Measurements from ENCODE around the gene VAMP1. TPM values are rescaled to one million over a fixed set of nuclear protein-coding genes. Genes with fewer than 3 reads are reported as not detected.

The VAMP1 gene
- total and polyA plus RNA-seq, 2 donors = 8.9 to 17.2 TPM

DNA sequence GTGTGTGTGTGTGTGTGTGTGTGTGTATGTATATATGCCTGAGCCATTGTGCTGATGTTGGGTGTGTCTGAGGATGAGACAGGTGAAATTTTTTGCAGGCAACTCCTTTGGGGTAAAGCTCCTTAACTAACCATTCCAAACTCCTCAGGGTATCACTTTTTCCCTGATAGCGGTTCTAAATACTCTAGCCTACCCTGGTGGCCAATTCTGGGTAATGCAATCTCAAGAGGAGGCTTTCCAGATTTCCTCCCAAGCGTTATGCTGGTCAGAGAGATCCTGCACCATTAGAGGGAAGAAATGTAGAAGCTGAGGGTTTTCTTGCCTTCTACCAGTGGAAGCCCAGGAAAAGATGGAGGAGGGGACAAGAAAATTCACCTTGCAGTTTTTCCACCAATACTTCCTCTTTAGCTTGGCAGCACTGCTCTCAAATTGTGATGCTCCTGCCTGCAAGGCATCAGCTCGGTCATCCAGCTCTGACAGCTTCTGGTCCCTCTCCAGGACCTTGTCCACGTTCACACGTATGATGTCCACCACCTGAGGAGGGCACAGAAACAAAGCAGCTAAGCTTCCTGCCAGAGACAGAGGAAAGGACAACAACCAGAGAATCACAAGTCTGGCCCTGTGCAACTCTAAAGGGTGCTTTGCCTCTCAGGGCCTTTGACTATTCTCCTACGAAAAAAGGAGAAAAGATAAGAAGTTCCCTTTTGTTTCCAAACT lies 4.9 kb downstream of the VAMP1 start:
- 70% methylated on average over 6 of the region's 6 CpGs for WGBS
- Histone ChIP-seq H3K9me3 (ENCODE audit: control insufficient read depth in 2 of 2, insufficient read depth in 1 of 2, low read length in 1 of 2) (peaks cover 0 to 4% of the 10 kb centered on the region in 2 donors), H3K27me3 (ENCODE audit: control insufficient read depth in 2 of 2, insufficient read depth in 1 of 2, low read length in 1 of 2) (no peaks in the 10 kb centered on the region), H3K4me3 (ENCODE audit: low read length in 2 of 2) (no peak overlapping the region), H3K27ac (ENCODE audit: low read depth in 1 of 2, low read length in 1 of 2) (peak overlapping the region in 1 of 2 donors; percentile 49), H3K36me3 (ENCODE audit: control insufficient read depth in 2 of 2, insufficient read depth in 2 of 2, low read length in 1 of 2) (peaks cover 44 to 73% of the 10 kb centered on the region in 2 donors), H3K4me1 (ENCODE audit: control insufficient read depth in 2 of 2, insufficient read depth in 2 of 2, low read length in 2 of 2) (peaks cover 56 to 75% of the 10 kb centered on the region in 2 donors)
- DNase-seq (ENCODE audit: low read depth in 6 of 9, low spot score in 9 of 9) = peak in 3 of 9 donors; percentile 56 to 82 (median 68)

DNA sequence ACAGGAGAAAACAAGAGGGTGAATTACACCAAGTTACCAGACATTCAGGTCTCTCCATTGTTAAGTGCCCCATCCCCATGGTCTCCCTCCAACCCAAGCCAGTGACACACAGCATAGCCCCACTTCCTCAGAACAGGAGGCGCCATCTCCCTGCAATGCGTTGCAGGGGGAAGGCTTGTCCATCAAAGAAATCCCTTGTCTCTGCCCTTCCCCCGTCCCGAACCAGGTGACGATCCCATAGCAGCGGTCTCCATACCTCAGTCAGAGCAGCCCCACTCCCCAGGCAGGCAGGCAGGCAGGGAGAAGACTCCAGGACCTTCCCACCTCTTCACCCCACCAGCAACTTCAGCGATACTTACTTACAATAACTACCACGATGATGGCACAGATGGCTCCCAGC lies 5.9 kb downstream of the VAMP1 start:
- Histone ChIP-seq H3K4me3 (ENCODE audit: low read length in 2 of 2) (no peak overlapping the region), H3K4me1 (ENCODE audit: control insufficient read depth in 2 of 2, insufficient read depth in 2 of 2, low read length in 2 of 2) (peaks cover 53 to 78% of the 10 kb centered on the region in 2 donors), H3K27ac (ENCODE audit: low read depth in 1 of 2, low read length in 1 of 2) (peak overlapping the region; percentile 91 to 98), H3K9me3 (ENCODE audit: control insufficient read depth in 2 of 2, insufficient read depth in 1 of 2, low read length in 1 of 2) (peaks cover 0 to 4% of the 10 kb centered on the region in 2 donors), H3K36me3 (ENCODE audit: control insufficient read depth in 2 of 2, insufficient read depth in 2 of 2, low read length in 1 of 2) (peaks cover 49 to 84% of the 10 kb centered on the region in 2 donors), H3K27me3 (ENCODE audit: control insufficient read depth in 2 of 2, insufficient read depth in 1 of 2, low read length in 1 of 2) (no peaks in the 10 kb centered on the region)
- no peak for DNase-seq (ENCODE audit: low read depth in 6 of 9, low spot score in 9 of 9)
- WGBS = 96% methylated on average over 8 of the region's 8 CpGs

DNA sequence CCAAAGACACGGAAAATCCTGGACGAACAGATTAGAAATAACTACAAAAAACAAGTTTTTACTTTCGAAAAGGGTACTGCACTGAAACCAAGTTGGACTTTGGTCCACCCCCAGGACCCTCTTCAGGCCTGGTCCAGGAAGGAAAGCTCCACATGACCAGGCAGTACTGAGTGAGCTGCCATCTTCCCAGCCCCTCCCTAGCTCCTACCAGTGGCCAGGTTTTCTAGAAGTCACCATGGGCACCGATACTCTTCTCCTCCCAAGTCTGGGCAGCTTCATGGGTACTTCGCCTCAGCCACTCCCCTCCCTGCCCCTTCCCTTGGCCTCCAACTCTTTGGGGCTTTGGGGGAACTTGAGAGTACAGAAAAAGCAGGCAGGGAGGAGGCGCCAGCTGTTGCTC lies 6.6 kb downstream of the VAMP1 start:
- Histone ChIP-seq H3K4me1 (ENCODE audit: control insufficient read depth in 2 of 2, insufficient read depth in 2 of 2, low read length in 2 of 2) (peaks cover 47 to 76% of the 10 kb centered on the region in 2 donors), H3K4me3 (ENCODE audit: low read length in 2 of 2) (peak overlapping the region; percentile 8 to 31), H3K27ac (ENCODE audit: low read depth in 1 of 2, low read length in 1 of 2) (peak overlapping the region; percentile 91 to 98), H3K27me3 (ENCODE audit: control insufficient read depth in 2 of 2, insufficient read depth in 1 of 2, low read length in 1 of 2) (no peaks in the 10 kb centered on the region), H3K36me3 (ENCODE audit: control insufficient read depth in 2 of 2, insufficient read depth in 2 of 2, low read length in 1 of 2) (peaks cover 56 to 91% of the 10 kb centered on the region in 2 donors), H3K9me3 (ENCODE audit: control insufficient read depth in 2 of 2, insufficient read depth in 1 of 2, low read length in 1 of 2) (peaks cover 0 to 4% of the 10 kb centered on the region in 2 donors)
- WGBS = 97% methylated on average over 6 of the region's 6 CpGs
- no peak for DNase-seq (ENCODE audit: low read depth in 6 of 9, low spot score in 9 of 9)

- Histone ChIP-seq H3K27me3 (ENCODE audit: control insufficient read depth in 2 of 2, insufficient read depth in 1 of 2, low read length in 1 of 2) (no peaks in the 10 kb centered on the region), H3K36me3 (ENCODE audit: control insufficient read depth in 2 of 2, insufficient read depth in 2 of 2, low read length in 1 of 2) (peaks cover 62 to 93% of the 10 kb centered on the region in 2 donors), H3K9me3 (ENCODE audit: control insufficient read depth in 2 of 2, insufficient read depth in 1 of 2, low read length in 1 of 2) (peaks cover 0 to 4% of the 10 kb centered on the region in 2 donors), H3K4me1 (ENCODE audit: control insufficient read depth in 2 of 2, insufficient read depth in 2 of 2, low read length in 2 of 2) (peaks cover 46 to 80% of the 10 kb centered on the region in 2 donors), H3K4me3 (ENCODE audit: low read length in 2 of 2) (peak overlapping the region; percentile 8 to 31), H3K27ac (ENCODE audit: low read depth in 1 of 2, low read length in 1 of 2) (peak overlapping the region; percentile 91 to 98)
- 64% methylated on average over 7 of the region's 7 CpGs for WGBS
- peak in 3 of 9 donors; percentile 58 to 82 (median 61) for DNase-seq (ENCODE audit: low read depth in 6 of 9, low spot score in 9 of 9)
Measured at GRCh38 chr12:6463216-6463615, 7.3 kb downstream of the VAMP1 start.

- Histone ChIP-seq H3K27ac (ENCODE audit: low read depth in 1 of 2, low read length in 1 of 2) (peak overlapping the region; percentile 91 to 98), H3K4me3 (ENCODE audit: low read length in 2 of 2) (peak overlapping the region; percentile 5 to 31), H3K27me3 (ENCODE audit: control insufficient read depth in 2 of 2, insufficient read depth in 1 of 2, low read length in 1 of 2) (no peaks in the 10 kb centered on the region), H3K9me3 (ENCODE audit: control insufficient read depth in 2 of 2, insufficient read depth in 1 of 2, low read length in 1 of 2) (peaks cover 0 to 4% of the 10 kb centered on the region in 2 donors), H3K4me1 (ENCODE audit: control insufficient read depth in 2 of 2, insufficient read depth in 2 of 2, low read length in 2 of 2) (peaks cover 42 to 77% of the 10 kb centered on the region in 2 donors), H3K36me3 (ENCODE audit: control insufficient read depth in 2 of 2, insufficient read depth in 2 of 2, low read length in 1 of 2) (peaks cover 68 to 93% of the 10 kb centered on the region in 2 donors)
- no peak for DNase-seq (ENCODE audit: low read depth in 6 of 9, low spot score in 9 of 9)
- 87% methylated on average over 14 of the region's 14 CpGs for WGBS
Measured at GRCh38 chr12:6462234-6462995, 8.1 kb downstream of the VAMP1 start.

GRCh38 chr12:6461401-6462233 lies 8.9 kb downstream of the VAMP1 start:
- peaks cover 47 to 84% of the 10 kb centered on the region in 2 donors for H3K4me1 ChIP-seq (ENCODE audit: control insufficient read depth in 2 of 2, insufficient read depth in 2 of 2, low read length in 2 of 2)
- H3K27ac ChIP-seq (ENCODE audit: low read depth in 1 of 2, low read length in 1 of 2) = peak overlapping the region; percentile 91 to 98
- DNase-seq (ENCODE audit: low read depth in 6 of 9, low spot score in 9 of 9) = peak in 7 of 9 donors; percentile 67 to 94 (median 85)
- WGBS = 19% methylated on average over 15 of the region's 15 CpGs
- peaks cover 71 to 98% of the 10 kb centered on the region in 2 donors for H3K36me3 ChIP-seq (ENCODE audit: control insufficient read depth in 2 of 2, insufficient read depth in 2 of 2, low read length in 1 of 2)
- H3K9me3 ChIP-seq (ENCODE audit: control insufficient read depth in 2 of 2, insufficient read depth in 1 of 2, low read length in 1 of 2) = peaks cover 0 to 4% of the 10 kb centered on the region in 2 donors
- peak overlapping the region; percentile 22 to 31 for H3K4me3 ChIP-seq (ENCODE audit: low read length in 2 of 2)
- no peaks in the 10 kb centered on the region for H3K27me3 ChIP-seq (ENCODE audit: control insufficient read depth in 2 of 2, insufficient read depth in 1 of 2, low read length in 1 of 2)

- H3K4me3 ChIP-seq (ENCODE audit: low read length in 2 of 2) = peak overlapping the region; percentile 22 to 31
- DNase-seq (ENCODE audit: low read depth in 6 of 9, low spot score in 9 of 9) = peak in 3 of 9 donors; percentile 67 to 83 (median 67)
- H3K27me3 ChIP-seq (ENCODE audit: control insufficient read depth in 2 of 2, insufficient read depth in 1 of 2, low read length in 1 of 2) = no peaks in the 10 kb centered on the region
- H3K27ac ChIP-seq (ENCODE audit: low read depth in 1 of 2, low read length in 1 of 2) = peak overlapping the region; percentile 91 to 98
- peaks cover 0 to 4% of the 10 kb centered on the region in 2 donors for H3K9me3 ChIP-seq (ENCODE audit: control insufficient read depth in 2 of 2, insufficient read depth in 1 of 2, low read length in 1 of 2)
- peaks cover 47 to 79% of the 10 kb centered on the region in 2 donors for H3K4me1 ChIP-seq (ENCODE audit: control insufficient read depth in 2 of 2, insufficient read depth in 2 of 2, low read length in 2 of 2)
- peaks cover 64 to 93% of the 10 kb centered on the region in 2 donors for H3K36me3 ChIP-seq (ENCODE audit: control insufficient read depth in 2 of 2, insufficient read depth in 2 of 2, low read length in 1 of 2)
- WGBS = 67% methylated on average over 10 of the region's 10 CpGs
Measured at GRCh38 chr12:6460751-6461371, 9.6 kb downstream of the VAMP1 start.

DNA sequence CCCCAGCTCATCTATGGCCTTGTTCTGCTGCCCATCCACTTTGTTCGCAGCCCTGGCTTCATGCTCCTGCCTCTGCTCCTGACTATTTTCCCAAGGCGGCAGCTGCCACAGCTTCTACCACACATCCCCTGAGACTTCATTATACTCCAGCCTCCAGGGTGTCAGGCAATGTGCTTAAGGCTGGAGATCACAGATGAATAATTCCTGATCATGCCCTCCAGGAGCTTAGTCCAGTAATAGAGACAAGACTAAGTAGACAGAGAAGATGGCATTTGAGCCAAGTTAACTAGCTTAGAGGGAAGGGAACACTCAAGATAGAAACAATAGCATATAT lies 11.5 kb downstream of the VAMP1 start:
- Histone ChIP-seq H3K4me3 (ENCODE audit: low read length in 2 of 2) (no peak overlapping the region), H3K36me3 (ENCODE audit: control insufficient read depth in 2 of 2, insufficient read depth in 2 of 2, low read length in 1 of 2) (peaks cover 62 to 93% of the 10 kb centered on the region in 2 donors), H3K4me1 (ENCODE audit: control insufficient read depth in 2 of 2, insufficient read depth in 2 of 2, low read length in 2 of 2) (peaks cover 37 to 70% of the 10 kb centered on the region in 2 donors)

More for the DNA sequence above, 11.5 kb downstream of the VAMP1 start:
- H3K9me3 ChIP-seq (ENCODE audit: control insufficient read depth in 2 of 2, insufficient read depth in 1 of 2, low read length in 1 of 2) = no peaks in the 10 kb centered on the region
- DNase-seq (ENCODE audit: low read depth in 6 of 9, low spot score in 9 of 9) = no peak
- H3K27ac ChIP-seq (ENCODE audit: low read depth in 1 of 2, low read length in 1 of 2) = peak overlapping the region in 1 of 2 donors; percentile 57
- no peaks in the 10 kb centered on the region for H3K27me3 ChIP-seq (ENCODE audit: control insufficient read depth in 2 of 2, insufficient read depth in 1 of 2, low read length in 1 of 2)
- 100% methylated on average over 2 of the region's 2 CpGs for WGBS
